HL-60 (cell line): ENCODE data around the gene SPATS2.

Source experiments
- GABPA ChIP-seq: IDR thresholded peaks from 2 replicates; pipeline ENCODE4 v1.6.1; 2012; ENCODE audit warnings: low read depth
- POLR2AphosphoS5 ChIP-seq: IDR thresholded peaks from 2 replicates; pipeline ENCODE4 v1.6.1; 2012; ENCODE audit warnings: low read depth
- SPI1 ChIP-seq: IDR thresholded peaks from 2 replicates; pipeline ENCODE4 v1.6.1; 2012; ENCODE audit warnings: low read depth, mild to moderate bottlenecking, borderline replicate concordance
- TF ChIP-seq, protein P1 (sequence below): IDR thresholded peaks from one replicate; pipeline ENCODE4 v1.5.1; 2011; ENCODE audit warnings: low read length, control low read depth, inconsistent platforms; ENCODE audit not compliant: insufficient read depth
- TF ChIP-seq, protein P2 (sequence below): IDR thresholded peaks from 2 replicates; pipeline ENCODE4 v1.6.1; 2012; ENCODE audit warnings: low read depth; ENCODE audit not compliant: insufficient replicate concordance

DNA sequence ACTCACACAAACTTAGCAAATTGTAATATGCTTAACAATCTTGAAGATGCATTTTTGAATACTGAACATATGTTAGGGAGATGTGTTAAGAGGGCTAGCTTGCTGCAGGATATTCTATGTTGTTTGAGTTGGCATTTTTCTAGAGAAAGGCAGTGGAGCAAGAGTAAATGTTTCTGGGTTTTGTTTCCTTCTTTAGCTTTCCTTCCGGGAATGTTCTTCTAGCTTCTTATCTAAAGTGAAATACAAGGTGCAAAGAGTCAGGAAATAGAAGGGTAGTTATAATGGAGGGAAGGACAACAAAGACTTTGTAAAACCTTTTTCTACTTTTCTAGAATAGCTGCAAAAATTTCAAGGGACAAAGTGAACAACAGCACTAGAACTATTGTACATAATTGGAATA, 94.0 kb downstream of the SPATS2 start:
- TF ChIP-seq POLR2AphosphoS5 (no peak), GABPA (no peak), SPI1 (no peak)
- TF ChIP-seq, protein P1, sequence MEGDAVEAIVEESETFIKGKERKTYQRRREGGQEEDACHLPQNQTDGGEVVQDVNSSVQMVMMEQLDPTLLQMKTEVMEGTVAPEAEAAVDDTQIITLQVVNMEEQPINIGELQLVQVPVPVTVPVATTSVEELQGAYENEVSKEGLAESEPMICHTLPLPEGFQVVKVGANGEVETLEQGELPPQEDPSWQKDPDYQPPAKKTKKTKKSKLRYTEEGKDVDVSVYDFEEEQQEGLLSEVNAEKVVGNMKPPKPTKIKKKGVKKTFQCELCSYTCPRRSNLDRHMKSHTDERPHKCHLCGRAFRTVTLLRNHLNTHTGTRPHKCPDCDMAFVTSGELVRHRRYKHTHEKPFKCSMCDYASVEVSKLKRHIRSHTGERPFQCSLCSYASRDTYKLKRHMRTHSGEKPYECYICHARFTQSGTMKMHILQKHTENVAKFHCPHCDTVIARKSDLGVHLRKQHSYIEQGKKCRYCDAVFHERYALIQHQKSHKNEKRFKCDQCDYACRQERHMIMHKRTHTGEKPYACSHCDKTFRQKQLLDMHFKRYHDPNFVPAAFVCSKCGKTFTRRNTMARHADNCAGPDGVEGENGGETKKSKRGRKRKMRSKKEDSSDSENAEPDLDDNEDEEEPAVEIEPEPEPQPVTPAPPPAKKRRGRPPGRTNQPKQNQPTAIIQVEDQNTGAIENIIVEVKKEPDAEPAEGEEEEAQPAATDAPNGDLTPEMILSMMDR, result no peak
- TF ChIP-seq, protein P2, sequence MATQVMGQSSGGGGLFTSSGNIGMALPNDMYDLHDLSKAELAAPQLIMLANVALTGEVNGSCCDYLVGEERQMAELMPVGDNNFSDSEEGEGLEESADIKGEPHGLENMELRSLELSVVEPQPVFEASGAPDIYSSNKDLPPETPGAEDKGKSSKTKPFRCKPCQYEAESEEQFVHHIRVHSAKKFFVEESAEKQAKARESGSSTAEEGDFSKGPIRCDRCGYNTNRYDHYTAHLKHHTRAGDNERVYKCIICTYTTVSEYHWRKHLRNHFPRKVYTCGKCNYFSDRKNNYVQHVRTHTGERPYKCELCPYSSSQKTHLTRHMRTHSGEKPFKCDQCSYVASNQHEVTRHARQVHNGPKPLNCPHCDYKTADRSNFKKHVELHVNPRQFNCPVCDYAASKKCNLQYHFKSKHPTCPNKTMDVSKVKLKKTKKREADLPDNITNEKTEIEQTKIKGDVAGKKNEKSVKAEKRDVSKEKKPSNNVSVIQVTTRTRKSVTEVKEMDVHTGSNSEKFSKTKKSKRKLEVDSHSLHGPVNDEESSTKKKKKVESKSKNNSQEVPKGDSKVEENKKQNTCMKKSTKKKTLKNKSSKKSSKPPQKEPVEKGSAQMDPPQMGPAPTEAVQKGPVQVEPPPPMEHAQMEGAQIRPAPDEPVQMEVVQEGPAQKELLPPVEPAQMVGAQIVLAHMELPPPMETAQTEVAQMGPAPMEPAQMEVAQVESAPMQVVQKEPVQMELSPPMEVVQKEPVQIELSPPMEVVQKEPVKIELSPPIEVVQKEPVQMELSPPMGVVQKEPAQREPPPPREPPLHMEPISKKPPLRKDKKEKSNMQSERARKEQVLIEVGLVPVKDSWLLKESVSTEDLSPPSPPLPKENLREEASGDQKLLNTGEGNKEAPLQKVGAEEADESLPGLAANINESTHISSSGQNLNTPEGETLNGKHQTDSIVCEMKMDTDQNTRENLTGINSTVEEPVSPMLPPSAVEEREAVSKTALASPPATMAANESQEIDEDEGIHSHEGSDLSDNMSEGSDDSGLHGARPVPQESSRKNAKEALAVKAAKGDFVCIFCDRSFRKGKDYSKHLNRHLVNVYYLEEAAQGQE, result no peak
